ENCODE measurements around the gene OPCML. TPM values are rescaled to one million over a fixed set of nuclear protein-coding genes. Genes with fewer than 3 reads are reported as not detected.

OPCML gene
- total RNA-seq, 4 donors from 2014 or later = 0.33 TPM; not detected in 3

- 62 to 63% methylated on average over 3 of the region's 3 CpGs for WGBS, 2 donors
- Histone ChIP-seq H3K4me3 (replicated peaks in 1 of 3) (no peak overlapping the region), H3K4me1 (no peaks in the 10 kb centered on the region), H3K27ac (no peak overlapping the region), H3K27me3 (no peaks in the 10 kb centered on the region), H3K9me3 (no peaks in the 10 kb centered on the region), H3K36me3 (no peaks in the 10 kb centered on the region)
- intact Hi-C loops (cut with DNase I) = no loop called here
- TF ChIP-seq POLR2A (IDR thresholded peaks at IDR 0.05) (no peak), CTCF (IDR thresholded peaks at IDR 0.05) (no peak)
- DNase-seq = no peak
Observed at GRCh38 chr11:133323354-133323753, 208.9 kb downstream of the OPCML start.

- Histone ChIP-seq H3K4me3 (replicated peaks in 1 of 3) (no peak overlapping the region), H3K4me1 (no peaks in the 10 kb centered on the region), H3K36me3 (no peaks in the 10 kb centered on the region), H3K27me3 (no peaks in the 10 kb centered on the region), H3K27ac (no peak overlapping the region), H3K9me3 (no peaks in the 10 kb centered on the region)
- intact Hi-C loops (cut with DNase I) = no loop called here
- no peak for DNase-seq
- TF ChIP-seq POLR2A (IDR thresholded peaks at IDR 0.05) (no peak), CTCF (IDR thresholded peaks at IDR 0.05) (no peak)
- WGBS, 2 donors = 35 to 42% methylated on average over 5 of the region's 5 CpGs
Observed at GRCh38 chr11:133318221-133318620, 214.1 kb downstream of the OPCML start.

- Histone ChIP-seq H3K4me1 (no peaks in the 10 kb centered on the region), H3K9me3 (no peaks in the 10 kb centered on the region), H3K27ac (no peak overlapping the region), H3K36me3 (no peaks in the 10 kb centered on the region), H3K27me3 (no peaks in the 10 kb centered on the region), H3K4me3 (replicated peaks in 1 of 3) (no peak overlapping the region)
- intact Hi-C loops (cut with DNase I) = no loop called here
- DNase-seq = no peak
- 68 to 75% methylated on average over 1 of the region's 1 CpG for WGBS, 2 donors
- no peak for TF ChIP-seq CTCF (IDR thresholded peaks at IDR 0.05)
- TF ChIP-seq POLR2A (IDR thresholded peaks at IDR 0.05) = no peak
Observed at GRCh38 chr11:133311230-133311629, 221.1 kb downstream of the OPCML start.

GRCh38 chr11:133306019-133306418, 226.3 kb downstream of the OPCML start:
- intact Hi-C loops (cut with DNase I) = no loop called here
- Histone ChIP-seq H3K27me3 (no peaks in the 10 kb centered on the region), H3K4me1 (no peaks in the 10 kb centered on the region), H3K36me3 (no peaks in the 10 kb centered on the region), H3K27ac (no peak overlapping the region), H3K4me3 (replicated peaks in 1 of 3) (no peak overlapping the region), H3K9me3 (no peaks in the 10 kb centered on the region)
- no peak for DNase-seq
- 13 to 32% methylated on average over 2 of the region's 2 CpGs for WGBS, 2 donors
- TF ChIP-seq POLR2A (IDR thresholded peaks at IDR 0.05) (no peak), CTCF (IDR thresholded peaks at IDR 0.05) (no peak)

GRCh38 chr11:133305208-133305956, 226.9 kb downstream of the OPCML start:
- Histone ChIP-seq H3K36me3 (no peaks in the 10 kb centered on the region), H3K4me1 (no peaks in the 10 kb centered on the region), H3K9me3 (no peaks in the 10 kb centered on the region), H3K27me3 (no peaks in the 10 kb centered on the region), H3K4me3 (replicated peaks in 1 of 3) (no peak overlapping the region), H3K27ac (no peak overlapping the region)
- DNase-seq = no peak
- TF ChIP-seq POLR2A (IDR thresholded peaks at IDR 0.05) = no peak
- TF ChIP-seq CTCF (IDR thresholded peaks at IDR 0.05) = no peak
- intact Hi-C loops (cut with DNase I) = no loop called here
- 72 to 75% methylated on average over 5 of the region's 5 CpGs for WGBS, 2 donors
